HuH-7.5 (cell line): ENCODE measurements around the gene UCMA.
"Not testable (repeated sequence)": the region's sequence is repeated elsewhere in the genome, so short reads cannot be mapped to it uniquely, and the experiment has no call there.

Source experiments
- DNase-seq: peaks from one replicate; pipeline ENCODE4 v3.0.0; 2011; ENCODE audit warnings: low spot score

Gene UCMA

GRCh38 chr10:13234172-13234571, at the start of gene UCMA:
UCMA (minus strand) TSS chr10:13234374; CDS start chr10:13234258, 116 bp downstream.
- DNase-seq, result no peak

- not testable (repeated sequence) for DNase-seq
Observed at GRCh38 chr10:13282348-13282747, 48.2 kb upstream of the UCMA start.

- no peak for DNase-seq
Observed at GRCh38 chr10:13276749-13277365, 42.7 kb upstream of the UCMA start.

GRCh38 chr10:13276146-13276545, 42.0 kb upstream of the UCMA start:
- not testable (repeated sequence) for DNase-seq

GRCh38 chr10:13272164-13272571, 38.0 kb upstream of the UCMA start:
- DNase-seq, result no peak

GRCh38 chr10:13271552-13272163, 37.5 kb upstream of the UCMA start:
- DNase-seq, result peak; percentile 87

GRCh38 chr10:13270877-13271551, 36.8 kb upstream of the UCMA start:
- DNase-seq, result no peak

- DNase-seq, result no peak
Observed at GRCh38 chr10:13268841-13269240, 34.7 kb upstream of the UCMA start.

GRCh38 chr10:13268310-13268709, 34.1 kb upstream of the UCMA start:
- DNase-seq, result no peak

- DNase-seq, result no peak
Observed at GRCh38 chr10:13263591-13263990, 29.4 kb upstream of the UCMA start.

- DNase-seq, result no peak
Observed at GRCh38 chr10:13262433-13262832, 28.3 kb upstream of the UCMA start.

- DNase-seq, result no peak
Observed at GRCh38 chr10:13257621-13258140, 23.5 kb upstream of the UCMA start.

- DNase-seq, result no peak
Observed at GRCh38 chr10:13256627-13257026, 22.5 kb upstream of the UCMA start.

GRCh38 chr10:13253726-13254125, 19.6 kb upstream of the UCMA start:
- DNase-seq, result no peak

GRCh38 chr10:13247784-13248183, 13.6 kb upstream of the UCMA start:
- no peak for DNase-seq

- no peak for DNase-seq
Observed at GRCh38 chr10:13247246-13247645, 13.1 kb upstream of the UCMA start.

- DNase-seq, result not testable (repeated sequence)
Observed at GRCh38 chr10:13242260-13242659, 8.1 kb upstream of the UCMA start.

GRCh38 chr10:13241613-13242012, 7.4 kb upstream of the UCMA start:
- no peak for DNase-seq

- no peak for DNase-seq
Observed at GRCh38 chr10:13239923-13240322, 5.7 kb upstream of the UCMA start.

- DNase-seq, result no peak
Observed at GRCh38 chr10:13238271-13239077, 4.3 kb upstream of the UCMA start.

GRCh38 chr10:13236638-13237037, 2.5 kb upstream of the UCMA start:
- DNase-seq, result no peak

- not testable (repeated sequence) for DNase-seq
Observed at GRCh38 chr10:13234736-13235135, 562 bp upstream of the UCMA start.
